Ecto neural progenitor cell (in vitro differentiated cells): ENCODE measurements around the gene PSIP1.
"Not testable (repeated sequence)": the region's sequence is repeated elsewhere in the genome, so short reads cannot be mapped to it uniquely, and the experiment has no call there.

ENCODE experiments used
- DNase-seq: peaks from one replicate; pipeline ENCODE4 v3.0.0-alpha.2; 2018; ENCODE audit warnings: low spot score

The PSIP1 gene

DNA sequence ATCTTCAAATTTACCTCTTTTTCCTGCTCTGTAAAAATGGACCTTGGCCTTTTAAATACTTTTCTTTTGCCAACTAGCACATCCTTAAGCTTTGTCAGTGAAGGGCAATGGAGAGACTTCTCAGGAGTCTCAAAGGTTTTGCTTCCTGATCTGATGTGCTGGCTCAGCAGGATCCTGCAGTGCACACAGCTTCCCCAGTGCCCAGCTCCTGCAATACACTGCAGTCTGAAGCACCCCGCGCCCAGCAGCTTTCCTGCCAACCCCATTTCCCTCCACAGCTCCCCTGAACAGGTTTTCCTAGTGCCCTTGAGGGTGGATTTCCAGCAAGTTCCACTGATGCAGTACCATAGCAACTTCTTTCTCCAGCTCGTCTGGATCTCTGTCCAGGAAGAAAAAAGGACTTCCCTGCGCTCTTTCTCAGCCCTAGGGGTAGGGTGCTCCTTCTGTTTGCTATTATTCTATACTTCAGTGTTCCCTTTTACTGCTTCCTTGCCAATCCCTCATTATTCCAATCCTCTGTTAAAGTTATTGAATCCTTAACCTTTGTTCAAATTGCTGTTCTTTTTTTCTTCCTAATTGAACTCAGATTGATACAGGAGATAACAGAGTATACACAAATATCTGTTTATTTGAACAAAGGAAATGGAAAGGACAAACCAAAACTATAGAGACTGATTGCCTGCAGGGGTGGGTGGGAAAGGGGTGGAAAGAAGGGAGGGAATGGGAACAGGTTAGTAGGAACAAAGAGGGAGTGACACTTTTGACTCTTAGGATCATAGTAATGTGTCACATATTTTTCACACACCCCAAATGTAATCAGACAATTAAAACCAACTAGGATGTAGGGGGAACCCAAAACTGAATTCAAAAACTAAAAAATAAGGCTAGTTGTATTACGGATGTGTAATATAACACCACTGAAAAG lies 79.6 kb downstream of the PSIP1 start:
- DNase-seq: no peak

DNA sequence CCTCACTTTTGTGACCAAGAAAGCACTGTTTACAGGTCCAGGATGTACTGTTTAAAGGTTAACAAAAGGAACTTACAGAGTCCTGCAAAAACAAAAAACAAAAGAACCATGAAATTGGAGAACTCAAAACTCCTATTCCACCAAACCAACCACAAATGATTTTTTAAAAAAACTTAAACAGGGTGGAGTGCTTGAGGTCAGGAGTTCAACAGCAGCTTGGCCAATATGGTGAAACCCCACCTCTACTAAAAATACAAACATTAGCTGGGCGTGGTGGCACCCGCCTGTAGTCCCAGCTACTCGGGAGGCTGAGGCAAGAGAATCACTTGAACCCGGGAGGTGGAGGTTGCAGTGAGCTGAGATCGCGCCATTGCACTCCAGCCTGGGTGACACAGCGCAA lies 83.1 kb downstream of the PSIP1 start:
- not testable (repeated sequence) for DNase-seq

DNA sequence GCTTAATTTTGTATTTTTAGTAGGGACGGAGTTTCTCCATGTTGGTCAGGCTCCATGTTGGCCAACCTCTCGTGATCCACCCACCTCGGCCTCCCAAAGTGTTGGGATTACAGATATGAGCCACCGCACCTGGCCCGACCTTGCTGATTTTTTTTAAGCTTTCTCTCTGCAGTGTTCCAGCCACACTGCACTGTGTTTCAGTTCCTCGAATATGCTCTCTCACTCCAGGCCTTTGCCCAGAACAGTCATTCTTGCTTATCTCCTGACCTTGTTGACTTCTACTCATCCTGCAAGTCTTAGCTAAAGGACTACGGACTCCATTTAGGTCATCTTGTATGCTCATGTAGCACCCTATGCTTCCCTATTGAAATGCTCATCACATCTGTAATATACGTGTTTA lies 84.8 kb downstream of the PSIP1 start:
- no peak for DNase-seq

DNA sequence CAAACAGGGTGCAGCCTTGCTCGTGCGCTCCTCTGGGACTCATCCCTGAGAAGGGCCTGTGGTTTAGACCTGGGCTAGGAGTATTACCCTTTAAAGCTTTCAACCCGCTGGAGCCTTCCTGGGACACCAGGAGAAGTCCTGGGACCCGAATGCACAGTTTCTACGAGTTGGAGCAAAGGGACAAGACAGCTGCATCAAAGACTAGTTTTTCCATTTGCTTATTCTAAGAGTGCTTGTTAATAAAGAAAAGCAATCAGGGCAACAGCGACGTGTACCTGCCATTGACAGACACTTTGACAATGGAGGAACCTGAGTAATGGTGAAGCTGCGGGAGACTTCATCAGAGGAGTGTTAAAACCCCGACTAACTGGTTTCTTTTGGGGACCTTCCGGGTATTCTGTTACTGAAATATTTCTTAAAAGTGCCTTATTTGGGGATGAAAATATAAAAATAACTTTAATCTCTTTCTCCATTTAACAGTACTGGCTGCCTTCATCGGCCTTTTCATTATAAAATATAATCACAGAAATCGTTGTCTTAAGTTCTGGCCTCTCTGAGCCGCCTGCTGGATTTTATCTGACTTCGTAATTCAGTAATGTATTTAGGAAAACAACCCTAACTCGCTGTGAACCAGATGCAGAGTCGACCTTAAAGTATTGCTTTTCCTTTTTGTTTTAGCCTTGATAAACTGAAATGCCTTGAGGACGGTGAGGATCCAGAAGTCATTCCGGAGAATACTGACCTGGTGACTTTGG lies 87.4 kb downstream of the PSIP1 start:
- DNase-seq: no peak

DNA sequence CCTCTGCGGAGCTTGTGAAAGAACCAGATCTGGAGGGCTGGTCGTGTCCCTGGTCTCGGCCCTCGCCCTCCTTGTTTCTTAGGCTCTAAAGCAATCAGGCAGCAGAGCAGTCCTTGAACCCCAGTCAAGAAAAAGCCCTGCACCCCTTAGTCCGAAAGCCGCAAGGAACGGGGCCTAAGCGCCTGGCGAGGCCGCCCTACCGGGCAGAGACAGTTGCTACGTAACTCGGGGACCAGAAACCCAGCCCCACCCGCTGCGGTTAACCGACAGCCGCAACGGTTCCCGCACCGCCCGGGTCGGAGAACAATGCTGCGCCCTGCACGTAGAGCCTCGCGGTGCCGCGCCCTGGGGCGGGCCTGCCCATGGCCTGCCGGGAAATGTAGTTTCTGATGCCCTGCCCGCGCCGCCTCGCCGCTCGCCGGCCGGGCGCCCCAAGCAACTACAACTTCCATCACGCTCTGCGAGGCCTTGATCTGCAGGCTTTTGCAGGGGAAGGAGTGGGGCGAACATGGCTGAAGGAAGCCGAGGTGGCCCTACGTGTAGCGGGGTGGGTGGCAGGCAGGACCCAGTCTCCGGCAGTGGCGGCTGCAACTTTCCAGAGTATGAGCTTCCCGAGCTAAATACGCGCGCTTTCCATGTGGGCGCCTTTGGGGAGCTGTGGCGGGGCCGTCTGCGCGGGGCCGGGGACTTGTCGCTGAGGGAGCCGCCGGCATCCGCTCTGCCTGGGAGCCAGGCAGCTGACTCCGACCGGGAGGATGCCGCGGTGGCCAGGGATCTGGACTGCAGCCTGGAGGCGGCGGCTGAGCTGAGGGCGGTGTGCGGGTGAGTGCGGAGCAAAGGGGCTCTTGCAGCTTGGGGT lies 88.2 kb downstream of the PSIP1 start, which contains the start of gene SNAPC3:
Gene SNAPC3, plus strand, starts transcription at position 505 of the 859 bp plus-strand sequence. Its CDS starts 4 bp downstream, at position 509.
- DNase-seq: peak; percentile 97

DNA sequence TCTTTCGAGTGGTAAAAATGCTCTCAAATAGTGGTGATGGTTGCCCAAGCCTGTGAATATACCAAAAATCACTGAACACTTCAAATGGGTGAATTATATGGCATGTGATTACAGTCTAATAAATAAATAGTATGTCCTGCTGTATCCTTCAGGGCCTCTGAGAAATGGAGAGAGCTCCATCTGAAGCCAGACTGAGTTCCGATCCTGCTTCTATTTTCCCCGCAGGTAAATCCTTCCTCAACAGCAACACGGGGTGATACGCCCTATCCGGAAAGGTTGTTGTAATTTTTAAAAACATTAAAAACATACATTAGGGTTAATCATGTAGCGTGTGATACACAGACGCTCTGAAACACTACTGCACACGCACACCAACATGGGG lies 88.8 kb downstream of the PSIP1 start:
- no peak for DNase-seq

DNA sequence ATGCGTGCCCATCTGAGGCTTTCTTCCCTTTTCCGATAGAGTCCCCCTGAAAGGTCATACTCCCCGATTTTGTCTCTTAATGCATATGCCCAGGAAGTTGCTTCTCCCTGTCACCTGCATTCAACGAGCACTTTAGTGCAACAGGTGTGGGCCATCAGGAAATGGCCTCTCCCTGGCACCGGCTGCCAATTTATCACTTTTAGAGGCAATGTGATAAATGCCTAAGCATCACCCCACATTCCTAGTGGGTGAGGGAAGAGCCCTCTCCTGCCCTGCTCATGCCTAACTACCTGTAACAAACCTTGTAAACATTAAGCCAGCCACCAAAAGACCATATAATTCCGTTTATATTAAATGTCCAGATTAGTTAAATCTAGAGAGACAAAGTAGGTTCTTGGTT lies 89.2 kb downstream of the PSIP1 start:
- no peak for DNase-seq

DNA sequence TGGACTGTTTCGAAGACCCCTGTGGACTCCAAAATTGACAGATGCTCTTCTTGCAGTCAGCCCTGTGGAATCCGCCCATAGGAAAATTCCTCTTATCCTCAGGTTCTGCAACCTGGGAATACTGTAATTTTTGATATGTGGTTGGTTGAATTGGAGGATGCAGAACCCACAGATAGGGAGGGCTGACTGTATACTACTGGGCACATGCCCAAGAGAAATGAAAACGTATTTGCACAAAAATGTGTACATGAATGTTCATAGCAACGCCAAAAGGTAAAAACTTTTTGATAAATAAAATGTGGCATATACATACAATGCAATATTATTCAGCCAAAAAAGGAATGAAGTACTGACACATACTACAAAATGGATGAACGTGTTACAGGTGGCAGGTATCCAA lies 90.0 kb downstream of the PSIP1 start:
- DNase-seq: no peak

DNA sequence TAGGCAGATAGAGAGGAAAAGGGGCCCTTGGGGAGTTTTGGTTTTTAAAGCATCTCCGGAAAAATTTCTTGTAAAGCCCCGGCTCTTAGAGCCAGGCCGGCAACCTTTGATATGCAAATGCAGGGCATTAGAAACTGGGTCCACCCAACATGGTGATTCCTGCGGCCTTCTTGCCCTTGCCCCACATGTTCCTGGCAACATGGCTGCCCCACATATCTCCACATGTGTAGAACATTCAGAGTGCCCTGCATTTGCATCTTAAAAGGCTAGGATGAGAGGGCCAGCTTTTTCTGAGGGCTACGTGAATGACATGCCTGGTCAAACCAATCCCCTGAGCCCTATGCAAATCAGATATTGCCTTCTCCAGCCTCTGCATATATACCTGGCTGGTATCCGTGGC lies 93.1 kb downstream of the PSIP1 start:
- DNase-seq: no peak

DNA sequence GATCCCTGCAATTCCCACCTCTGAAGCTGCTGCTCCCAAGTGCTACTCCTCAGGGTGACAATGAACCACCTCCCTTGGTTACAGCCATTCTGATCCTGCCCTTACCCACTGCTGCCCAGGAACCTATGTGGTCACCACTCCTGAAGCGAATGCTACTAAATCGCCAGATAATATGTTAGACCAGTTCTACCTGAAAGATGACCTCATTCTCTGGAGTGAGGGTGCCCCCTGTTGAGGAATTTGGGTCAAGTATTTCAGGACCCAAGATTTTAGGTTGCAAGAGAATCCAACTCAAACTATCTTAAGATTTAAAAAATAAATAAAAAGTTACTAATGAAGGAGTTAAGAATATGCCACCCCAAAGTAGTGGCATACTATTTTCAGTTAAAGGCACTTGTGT lies 93.9 kb downstream of the PSIP1 start:
- DNase-seq: no peak
